SK-N-MC (cell line): ENCODE data around the gene ATP6V0E1.

ENCODE experiments used
- EZH2 ChIP-seq: fragments of 200-600 bp; sonication (generic); IDR thresholded peaks from one replicate; pipeline ENCODE4 v1.6.1; 2017; ENCODE audit warnings: antibody characterized with exemption
- POLR2AphosphoS5 ChIP-seq: IDR thresholded peaks from 2 replicates; pipeline ENCODE4 v1.6.1; 2012; ENCODE audit warnings: mild to moderate bottlenecking, low read depth, low read length, borderline replicate concordance

GRCh38 chr5:173078878-173079277 is 95.3 kb downstream of the ATP6V0E1 start:
- TF ChIP-seq EZH2 = no peak
- TF ChIP-seq POLR2AphosphoS5 = no peak
